ENCODE data around the gene EBPL.
"Not testable (repeated sequence)": the region's sequence is repeated elsewhere in the genome, so short reads cannot be mapped to it uniquely, and the experiment has no call there.

EBPL gene

DNA sequence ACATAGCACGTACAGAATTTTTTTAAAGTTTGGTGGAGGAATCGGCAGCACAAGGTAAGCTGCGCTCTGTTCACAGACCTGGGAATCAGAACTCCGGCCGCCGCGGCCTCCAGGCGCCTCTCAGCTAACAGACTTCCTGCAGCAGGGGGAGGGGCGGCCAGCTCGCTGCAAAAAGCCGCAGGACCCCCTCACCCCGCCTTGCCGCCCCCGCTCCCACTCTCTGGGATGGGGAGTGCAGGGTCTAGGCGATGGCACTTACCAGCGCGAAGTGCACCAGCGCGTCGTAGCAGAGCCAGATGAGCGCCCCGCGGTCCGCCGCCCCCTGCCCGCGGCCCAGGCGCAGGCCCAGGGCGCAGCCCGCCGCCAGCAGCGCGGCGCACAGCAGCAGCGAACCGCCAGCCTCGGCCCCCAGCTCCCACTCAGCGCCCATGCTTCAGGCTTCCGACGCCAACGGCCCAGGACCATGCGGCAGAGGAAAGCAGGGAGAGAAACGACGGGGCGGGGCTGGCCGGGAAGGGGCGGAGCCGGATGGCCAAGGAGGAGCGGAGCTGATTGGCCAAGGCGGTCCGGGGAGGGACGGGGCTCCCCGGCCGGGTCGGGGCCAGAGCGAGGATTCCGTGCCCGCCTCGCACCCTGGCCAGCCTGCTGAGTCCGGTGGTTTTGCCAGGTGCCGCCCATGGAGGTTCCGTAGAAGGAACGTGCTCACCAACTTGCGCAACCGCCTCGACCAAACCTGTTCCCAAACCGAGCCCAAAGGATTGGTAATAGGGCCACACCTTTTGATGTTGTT lies at the start of gene EBPL:
Gene EBPL (minus strand): TSS at position 492 of the 790 bp plus-strand sequence. CDS start 62 bp downstream, at position 430.
- DNase-seq, result peak; percentile 48

DNA sequence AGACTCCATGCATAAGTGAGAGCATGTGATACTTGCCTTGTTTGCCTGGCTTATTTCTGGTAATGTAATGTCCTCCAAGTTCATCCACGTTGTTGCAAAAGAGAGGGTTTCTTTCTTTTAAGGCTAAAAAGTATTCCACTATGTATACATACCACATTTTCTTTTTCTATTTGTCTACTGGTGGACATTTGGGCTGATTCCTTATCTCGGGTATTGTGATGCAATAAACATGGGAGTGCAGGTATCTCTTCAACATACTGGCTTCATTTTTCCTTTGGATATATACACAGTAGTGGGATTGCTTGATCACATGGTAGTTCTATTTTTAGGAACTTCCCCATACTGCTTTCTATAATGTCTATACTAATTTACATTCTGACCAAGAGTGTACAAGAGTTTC lies 49.6 kb upstream of the EBPL start:
- DNase-seq, result no peak

DNA sequence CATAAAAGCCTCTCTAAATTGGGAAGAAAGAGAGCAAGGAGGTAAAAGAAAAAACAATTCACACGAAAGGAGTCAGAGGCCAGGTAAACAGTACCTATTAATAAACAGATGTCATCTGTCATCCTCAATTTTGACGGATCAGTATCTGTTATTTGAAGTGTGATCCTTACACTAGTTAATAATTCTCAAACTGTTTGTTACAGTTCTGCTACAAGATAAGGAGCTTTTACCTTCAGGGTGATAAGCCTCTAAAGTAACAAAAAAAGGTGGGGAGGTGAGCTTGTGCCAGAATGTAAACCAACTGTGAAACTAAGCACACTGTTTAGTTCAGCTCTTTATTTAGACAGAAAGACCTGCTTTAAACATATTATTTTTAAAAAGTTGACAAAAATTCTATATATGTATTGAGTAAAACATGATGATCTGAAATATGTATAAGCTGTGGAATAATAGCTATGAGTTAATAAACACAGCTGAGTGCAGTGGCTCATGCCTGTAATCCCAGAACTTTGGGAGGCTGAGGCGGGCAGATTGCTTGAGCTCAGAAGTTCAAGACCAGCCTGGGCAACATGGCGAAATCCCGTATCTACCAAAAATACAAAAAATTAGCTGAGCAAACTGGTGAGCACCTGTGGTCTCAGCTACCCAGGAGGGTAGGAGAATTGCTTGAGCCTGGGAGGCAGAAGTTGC lies 48.4 kb upstream of the EBPL start:
- DNase-seq, result no peak

DNA sequence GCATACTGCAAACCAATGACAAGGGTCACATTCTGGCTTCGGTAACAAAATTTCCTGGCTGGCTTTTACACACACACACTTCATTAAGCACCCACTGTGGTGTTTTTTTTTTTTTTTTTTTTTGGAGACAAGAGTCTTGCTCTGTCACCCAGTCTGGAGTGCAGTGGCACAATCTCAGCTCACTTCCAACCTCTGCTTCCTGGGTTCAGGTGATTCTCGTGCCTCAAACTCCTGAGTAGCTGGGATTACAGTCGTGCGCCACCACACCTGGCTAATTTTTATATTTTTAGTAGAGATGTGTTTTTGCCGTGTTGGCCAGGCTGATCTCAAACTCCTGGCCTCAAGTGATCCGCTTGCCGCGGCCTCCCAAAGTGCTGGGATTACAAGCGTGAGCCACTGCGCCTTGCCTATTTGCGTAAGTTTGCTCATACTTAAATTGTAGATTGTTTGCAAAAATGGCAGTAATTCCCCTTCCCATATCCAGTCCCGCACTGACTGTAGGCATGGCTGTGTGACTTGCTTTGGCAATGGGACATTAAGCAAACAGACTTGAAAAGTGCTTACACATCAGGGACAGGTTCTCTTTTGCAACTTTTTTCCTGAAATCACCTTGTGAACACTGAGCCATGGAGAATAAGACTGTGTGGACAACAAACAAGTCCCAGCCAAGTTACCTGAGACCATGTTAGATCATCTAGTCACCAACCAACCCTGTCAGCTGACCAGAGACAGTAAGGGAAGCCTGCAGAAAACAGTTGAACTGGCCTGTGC lies 42.1 kb upstream of the EBPL start:
- DNase-seq, result no peak

DNA sequence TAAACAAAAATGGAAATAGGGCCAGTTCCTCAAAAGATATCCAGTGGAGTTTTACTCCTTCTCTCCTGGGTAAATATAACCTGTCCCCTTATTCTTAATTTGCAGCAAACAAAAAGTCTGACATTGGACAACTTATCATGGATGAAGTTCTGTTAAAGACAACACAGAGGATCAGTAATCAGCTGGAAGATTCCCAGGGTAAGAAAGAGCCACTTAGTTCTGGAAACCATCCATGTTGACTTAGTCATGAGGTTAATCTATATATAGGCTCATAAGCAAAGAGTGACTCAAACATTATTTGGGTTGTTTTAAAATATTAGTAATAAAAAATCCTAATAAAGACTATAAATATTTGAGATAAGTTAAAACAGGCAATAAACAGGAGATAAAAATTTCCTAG lies 40.5 kb upstream of the EBPL start:
- no peak for DNase-seq

DNA sequence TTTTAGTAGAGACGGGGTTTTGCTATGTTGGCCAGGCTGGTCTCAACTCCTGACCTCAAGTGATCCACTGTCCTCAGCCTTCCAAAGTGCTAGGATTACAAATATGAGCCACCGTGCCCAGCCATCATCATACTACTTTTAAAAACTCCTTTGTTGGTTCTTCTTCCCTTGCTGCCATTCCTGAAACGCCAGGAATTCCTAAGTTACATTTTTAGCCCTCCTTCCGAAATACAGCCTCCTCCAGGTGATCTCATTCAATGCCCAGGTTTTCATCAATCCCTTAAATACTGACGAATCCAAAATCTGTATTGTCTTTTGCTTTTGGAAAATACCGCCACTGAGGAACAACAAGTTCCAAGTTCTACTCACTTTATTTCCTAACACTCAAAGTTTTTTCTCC lies 25.3 kb upstream of the EBPL start:
- no peak for DNase-seq

DNA sequence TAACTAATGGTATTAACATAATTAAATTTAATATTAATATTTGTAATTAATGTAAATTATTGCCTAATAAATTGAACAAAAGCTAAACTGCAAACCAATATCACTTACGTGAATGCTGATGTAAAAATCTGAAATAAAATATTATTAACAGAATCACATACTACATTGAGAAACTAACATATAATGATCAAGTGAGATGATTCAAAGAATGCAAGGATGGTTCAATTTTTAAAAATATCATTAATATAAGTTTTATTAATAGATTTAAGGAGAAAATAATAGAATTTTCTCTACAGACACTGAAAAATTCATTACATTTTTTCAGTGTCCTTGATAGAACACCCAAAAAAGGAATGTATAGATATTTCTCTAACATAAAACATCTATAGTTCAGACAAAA lies 23.5 kb upstream of the EBPL start:
- no peak for DNase-seq

DNA sequence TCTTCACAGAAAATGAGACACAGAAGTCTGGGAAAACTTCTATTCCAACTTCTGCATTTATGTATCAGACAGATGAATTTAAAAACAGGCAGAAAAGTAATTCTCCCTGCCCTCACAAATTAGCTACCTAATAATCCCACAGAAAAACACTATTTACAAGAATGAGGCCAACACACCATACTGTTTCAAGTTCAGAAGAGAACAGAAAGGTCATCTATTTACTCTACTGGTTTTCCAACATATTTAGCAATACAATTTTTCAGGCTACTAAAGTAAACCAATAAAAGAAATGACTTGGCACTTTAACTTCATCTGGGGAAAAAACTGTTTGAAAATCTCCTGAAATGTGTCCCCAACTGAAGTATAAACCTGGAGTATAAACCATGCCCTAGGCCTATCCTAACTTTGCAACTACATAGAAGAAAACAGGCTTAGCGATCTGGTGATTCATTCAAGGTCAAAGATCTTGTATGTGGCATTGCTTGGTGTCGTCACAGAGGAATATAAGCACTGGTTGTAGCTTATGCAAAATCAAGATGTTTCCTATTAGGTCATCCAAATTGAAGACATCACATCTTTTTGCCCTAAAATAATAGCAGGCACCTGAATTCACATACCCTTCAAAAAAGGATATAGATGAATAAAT lies 20.1 kb upstream of the EBPL start:
- no peak for DNase-seq

DNA sequence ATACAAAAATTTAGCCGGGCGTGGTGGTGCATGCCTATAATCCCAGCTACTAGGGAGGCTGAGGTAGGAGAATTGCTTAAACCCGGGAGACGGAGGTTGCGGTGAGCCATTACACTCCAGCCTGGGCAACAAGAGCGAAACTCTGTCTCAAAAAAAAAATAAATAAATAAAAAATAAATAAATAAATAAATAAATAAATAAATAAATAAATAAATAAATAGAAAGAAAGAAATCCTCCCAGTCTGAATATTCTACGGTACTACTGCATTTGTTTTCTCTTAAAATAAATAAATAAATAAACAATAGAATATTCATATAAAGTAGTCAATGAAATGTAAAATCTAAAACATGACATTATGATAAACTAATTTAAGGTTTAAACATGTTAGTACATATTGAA lies 13.0 kb upstream of the EBPL start:
- DNase-seq, result not testable (repeated sequence)

DNA sequence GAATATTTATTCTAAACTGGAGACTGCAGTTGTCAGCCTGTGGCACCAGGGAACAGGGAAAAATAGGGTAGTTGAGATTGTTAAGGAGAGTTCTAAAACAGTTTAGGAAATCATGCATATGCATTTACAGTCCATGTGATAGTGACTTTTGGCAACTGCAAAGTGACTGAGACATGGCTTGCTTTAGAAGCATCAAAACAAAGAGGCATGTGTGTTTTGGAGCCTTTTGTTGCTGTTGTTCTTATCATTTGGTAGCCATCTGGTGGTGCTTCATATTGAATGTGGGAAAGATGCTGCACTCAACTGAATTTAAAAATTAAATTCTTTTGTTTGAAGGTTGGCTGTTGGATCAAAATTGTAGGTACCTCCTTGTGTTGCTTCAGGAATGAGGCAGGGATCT lies 10.2 kb upstream of the EBPL start:
- DNase-seq, result no peak

DNA sequence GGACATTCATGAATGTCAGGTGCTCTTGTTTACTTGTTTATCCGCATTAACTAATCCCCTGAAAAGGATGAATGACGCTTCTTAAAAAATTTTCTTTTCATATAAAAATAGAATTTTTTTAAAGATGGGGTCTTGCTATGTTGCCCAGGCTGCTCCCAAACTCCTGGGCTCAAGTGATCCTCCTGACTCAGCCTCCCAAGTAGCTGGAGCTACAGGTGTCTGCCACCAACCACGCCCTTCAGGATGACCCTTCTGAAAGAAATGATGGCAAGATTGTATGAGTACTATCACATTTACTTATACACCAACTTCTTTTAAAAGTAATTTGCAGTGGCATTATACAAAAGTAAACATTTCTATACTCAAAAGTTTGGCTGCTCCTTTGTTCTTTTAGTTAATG lies 6.2 kb upstream of the EBPL start:
- DNase-seq, result no peak

DNA sequence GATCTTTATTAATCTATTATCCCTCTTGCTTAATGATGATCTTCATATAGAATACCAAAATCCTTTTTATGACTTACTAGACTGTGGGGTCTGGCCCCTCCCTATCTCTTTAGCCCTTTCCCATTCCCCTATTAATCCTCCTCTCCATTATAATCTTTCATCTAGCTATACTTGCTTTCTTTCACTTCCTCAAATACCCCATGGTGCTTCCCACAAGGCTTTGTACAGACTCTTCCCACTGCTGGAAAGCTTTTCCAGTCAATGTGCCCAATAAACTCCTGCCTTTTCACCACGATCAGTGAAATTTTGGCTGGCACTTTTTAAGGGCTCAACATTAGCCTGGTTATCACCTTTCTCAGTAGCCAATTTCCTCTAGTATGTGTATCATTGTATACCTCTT lies 3.2 kb upstream of the EBPL start:
- no peak for DNase-seq

DNA sequence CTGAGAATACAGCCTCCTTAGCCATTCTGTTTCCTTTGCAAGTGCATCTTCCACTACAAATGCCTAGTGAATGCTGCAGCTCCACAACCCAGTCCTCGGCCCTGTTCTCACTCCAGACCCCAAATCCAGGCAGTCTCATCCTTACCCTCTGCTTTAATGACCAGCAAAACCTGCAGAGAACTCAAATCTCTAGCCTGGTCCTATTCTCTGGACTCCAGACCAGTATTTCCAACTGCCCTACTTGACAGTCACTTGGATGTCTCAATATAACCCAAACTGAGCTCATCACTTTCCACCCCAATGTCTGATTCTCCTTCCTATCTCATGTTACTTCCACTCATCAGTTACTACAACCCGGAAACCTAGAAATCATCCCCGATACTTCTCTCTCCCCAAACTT lies 2.6 kb upstream of the EBPL start:
- DNase-seq, result no peak

DNA sequence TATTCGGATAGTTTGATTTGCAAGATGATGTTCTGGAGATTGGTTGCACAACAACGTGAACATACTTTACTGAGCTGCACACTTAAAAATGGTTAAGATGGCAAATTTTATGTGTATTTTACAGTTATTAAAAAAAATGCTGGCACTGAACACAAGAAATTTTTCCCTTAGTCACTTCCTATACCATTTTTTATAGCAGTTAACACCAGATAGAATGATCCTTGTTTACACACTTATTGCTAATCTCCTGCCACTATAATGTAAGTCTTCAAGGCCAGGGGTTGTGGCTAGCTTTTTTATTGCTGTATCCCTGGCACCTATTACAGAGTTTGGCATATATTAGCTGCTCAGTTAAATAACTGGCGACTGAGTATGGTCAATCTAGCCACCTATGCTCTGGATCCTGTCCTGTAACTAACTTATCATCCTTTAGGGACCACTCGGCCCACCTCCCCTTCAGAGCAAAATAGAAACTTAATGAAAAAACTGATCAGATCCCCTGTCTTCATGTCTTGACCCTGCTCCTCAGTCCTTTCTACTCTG lies 2.0 kb upstream of the EBPL start:
- DNase-seq, result no peak

DNA sequence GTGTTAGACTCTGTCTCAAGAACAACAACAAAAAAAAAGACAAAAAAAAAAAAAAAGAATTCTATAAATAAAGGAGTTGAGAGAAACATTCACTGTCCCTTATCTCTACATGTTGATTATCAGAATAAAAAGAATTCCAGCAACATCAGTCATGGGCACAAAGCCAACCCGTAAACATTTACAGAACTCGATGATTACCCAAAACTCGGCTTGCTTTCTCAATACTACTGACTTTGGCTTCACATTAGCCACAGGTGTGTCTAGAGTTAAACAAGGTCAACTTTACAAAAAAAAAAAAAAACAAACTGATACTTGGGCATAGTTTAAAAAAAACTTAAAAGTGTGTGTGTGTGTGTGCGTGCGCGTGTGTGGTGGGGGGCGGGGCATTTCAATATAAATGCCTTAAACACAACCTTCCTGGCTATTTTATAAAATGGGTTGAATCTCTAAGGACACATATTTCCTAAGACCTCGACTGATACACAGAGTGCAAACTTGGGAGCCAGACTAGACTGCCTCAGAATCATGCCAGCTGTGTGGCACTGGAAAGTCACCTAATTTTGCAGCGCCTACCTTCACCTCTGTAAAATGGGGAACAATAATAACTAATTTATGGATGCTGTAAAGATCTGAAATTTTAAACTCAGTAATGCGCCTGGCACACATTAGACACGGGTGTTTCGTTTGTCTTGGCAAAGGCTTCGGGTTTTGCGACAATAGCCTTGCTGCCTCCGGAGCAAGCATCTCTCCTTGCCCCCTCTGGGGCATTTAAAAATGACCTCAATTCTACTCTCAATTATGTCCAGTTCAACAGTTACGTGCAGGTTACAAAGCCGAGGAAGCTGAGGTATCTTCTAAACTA lies 922 bp downstream of the EBPL start:
- DNase-seq, result no peak

DNA sequence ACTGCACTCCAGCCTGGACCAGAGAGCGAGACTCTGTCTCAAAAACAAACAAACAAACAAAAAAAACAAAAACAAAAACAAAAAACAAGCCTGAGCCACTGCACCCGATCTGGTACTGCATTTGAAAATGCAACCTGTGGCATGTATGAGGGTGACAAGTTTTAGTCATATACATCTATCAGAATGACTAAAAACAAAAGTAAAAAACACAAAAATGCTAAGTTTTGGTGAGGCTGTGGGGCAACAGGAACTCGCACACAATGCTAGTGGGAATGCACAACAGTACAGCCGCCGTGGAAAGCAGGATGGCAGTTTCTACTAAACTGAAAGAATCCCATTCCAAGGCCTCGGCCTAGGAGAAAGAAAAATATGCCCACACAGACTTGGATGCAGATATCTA lies 7.8 kb downstream of the EBPL start:
- DNase-seq, result no peak

DNA sequence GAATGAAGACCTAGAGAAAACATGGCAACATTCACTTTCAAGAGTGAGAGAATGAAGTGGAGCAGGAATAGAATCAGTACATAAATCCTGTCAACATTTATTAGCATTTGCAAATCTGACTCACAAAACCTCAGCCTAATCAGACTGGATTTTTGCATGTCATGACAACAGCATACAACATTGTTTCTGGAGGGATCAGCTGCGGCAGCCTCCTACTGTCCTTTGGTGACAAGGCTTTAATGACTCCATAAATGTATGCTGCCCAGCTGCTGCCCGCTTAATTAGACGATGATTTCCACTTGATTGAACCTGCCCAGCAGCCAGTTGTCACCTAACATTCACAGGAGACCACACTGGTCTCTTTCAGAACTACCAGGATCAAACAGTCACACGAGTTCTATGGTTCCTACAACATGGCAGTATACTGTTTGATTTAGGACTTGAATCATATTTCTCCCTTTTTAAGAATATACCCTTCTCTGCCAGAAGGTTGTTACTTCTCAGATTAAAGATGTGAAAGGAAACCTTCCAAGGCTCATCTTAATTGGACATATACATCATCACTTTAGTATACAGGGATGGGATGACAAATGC lies 9.3 kb downstream of the EBPL start:
- no peak for DNase-seq

DNA sequence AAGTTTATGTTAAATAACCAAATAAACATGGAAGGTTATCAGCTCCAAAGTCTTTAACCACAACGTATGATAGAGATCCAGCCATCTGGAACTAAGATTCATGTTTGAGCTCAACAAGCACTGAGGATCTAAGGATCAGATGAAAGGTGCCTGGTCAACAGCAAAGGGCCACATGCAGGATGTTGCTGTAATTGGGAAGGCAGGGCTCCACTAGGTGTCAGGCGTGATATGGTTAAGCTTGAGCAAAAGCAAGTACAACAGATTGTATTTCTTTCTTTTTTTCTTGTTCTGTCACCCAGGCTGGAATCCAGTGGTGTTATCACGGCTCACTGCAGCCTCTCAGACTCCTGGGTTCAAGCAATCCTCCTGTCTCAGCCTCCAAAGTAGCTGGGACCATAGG lies 12.0 kb downstream of the EBPL start:
- DNase-seq, result no peak

DNA sequence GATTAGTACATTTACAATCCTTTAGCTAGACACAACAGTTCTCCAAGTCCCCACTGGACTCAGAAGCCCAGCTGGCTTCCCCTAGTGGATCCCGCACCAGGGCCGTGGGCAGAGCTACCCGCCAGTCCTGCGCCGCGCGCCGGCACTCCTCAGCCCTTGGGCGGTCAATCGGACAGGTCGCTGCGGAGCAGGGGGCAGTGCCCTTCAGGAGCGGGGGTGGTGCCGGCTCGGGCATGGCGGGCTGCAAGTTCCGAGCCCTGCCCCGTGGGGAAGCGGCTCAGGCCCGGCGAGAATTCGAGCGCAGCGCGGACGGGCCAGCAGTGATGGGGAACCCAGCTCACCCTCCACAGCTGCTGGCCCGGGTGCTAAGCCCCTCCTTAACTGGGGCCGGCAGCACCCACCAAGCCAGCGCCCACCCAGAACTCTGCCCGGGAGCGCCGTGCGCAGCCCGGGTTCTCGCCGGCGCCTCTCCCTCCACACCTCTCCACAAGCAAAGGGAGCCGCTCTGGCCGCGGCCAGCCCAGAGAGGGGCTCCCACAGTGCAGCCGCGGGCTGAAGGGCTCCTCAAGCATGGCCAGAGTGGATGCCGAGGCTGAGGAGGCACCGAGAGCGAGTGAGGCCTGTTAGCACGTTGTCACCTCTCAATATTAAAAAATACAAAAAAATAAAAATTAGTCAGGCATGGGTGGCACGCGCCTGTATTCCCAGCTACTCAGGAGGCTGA lies 12.9 kb downstream of the EBPL start:
- no peak for DNase-seq

DNA sequence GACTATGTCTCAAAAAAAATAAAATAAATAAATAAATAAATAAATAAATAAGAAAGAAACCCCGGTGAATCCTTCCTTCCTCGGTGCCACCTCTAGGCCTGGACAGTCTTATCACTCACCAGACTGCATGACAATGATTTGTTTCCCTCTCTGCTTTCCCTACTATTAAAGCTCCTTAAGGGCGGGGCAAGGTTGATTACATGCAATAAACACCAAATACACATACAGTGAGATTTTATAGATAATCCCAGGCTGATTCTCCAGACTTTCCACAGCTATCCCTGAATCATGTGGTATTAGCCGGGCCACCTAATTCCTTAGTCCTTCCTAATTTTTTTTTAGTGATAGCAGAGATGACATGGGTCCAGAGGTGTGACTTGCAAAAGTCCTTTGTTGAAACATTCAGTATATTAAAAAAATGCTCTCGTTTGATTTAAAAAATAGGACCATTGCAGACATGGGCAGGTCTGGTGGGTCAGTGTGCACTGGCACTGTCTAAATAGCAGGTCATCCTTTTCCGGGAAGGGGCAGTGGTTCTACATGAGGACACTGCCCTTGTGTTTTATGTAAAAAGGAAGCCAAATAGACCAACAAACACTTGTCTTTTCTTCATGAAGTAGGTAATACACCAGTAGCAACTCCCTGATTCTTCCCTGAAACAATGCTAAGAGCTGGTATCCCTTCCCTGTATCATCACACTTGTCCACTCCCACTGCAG lies 14.5 kb downstream of the EBPL start:
- no peak for DNase-seq

Data from amniotic stem cell (primary cell).